Tibial nerve (tissue), 4 donors: Measurements from ENCODE around the gene ITPKB. TPM values are rescaled to one million over a fixed set of nuclear protein-coding genes. Genes with fewer than 3 reads are reported as not detected.
A peak's percentile ranks its signal among the peaks of the same experiment; 100 is the strongest.

Experiments used
- DNase-seq, 2 donors: peaks; one replicate each; pipeline ENCODE4 v3.0.0-alpha.2; 2019; ENCODE audit warnings: low spot score in 2 of 2
- H3K27ac ChIP-seq, 4 donors: fragments of 200-600 bp; sonication (generic) in 3 of 4; one replicate each; pipeline ENCODE4 v1.5.1; 2017 to 2019; ENCODE audit warnings: mild to moderate bottlenecking in 1 of 4
- H3K27me3 ChIP-seq, 2 donors: fragments of 200-600 bp; sonication (generic) in 1 of 2; one replicate each; pipeline versions ENCODE4 v1.5.1 to v1.6.0; 2017 to 2019
- H3K36me3 ChIP-seq, 3 donors: fragments of 200-600 bp; sonication (generic); one replicate each; pipeline ENCODE4 v1.5.1; 2018 to 2019
- H3K4me1 ChIP-seq, 4 donors: fragments of 200-600 bp; sonication (generic) in 3 of 4; one replicate each; pipeline ENCODE4 v1.5.1; 2017 to 2019
- H3K4me3 ChIP-seq, 4 donors: fragments of 200-600 bp; sonication (generic) in 3 of 4; one replicate each; pipeline ENCODE4 v1.5.1; 2017 to 2019; ENCODE audit warnings: mild to moderate bottlenecking in 1 of 4, moderate library complexity in 1 of 4
- H3K9me3 ChIP-seq, 4 donors: fragments of 200-600 bp; sonication (generic) in 3 of 4; one replicate each; pipeline ENCODE4 v1.5.1; 2017 to 2019
- CTCF ChIP-seq, 5 experiments: fragments of 200-600 bp in 3 of 5; fragments of 450-650 bp in 2 of 5; sonication (generic) in 3 of 5; IDR thresholded peaks; one replicate each; pipeline ENCODE4 v1.5.1; 2016 to 2019; ENCODE audit warnings: antibody characterized with exemption in 5 of 5, mild to moderate bottlenecking in 3 of 5, moderate library complexity in 2 of 5
- EP300 ChIP-seq, 2 donors: sonication (generic); formaldehyde crosslinking; IDR thresholded peaks; one replicate each; pipeline ENCODE4 v1.6.1; 2017; ENCODE audit warnings: antibody characterized with exemption in 2 of 2, mild to moderate bottlenecking in 1 of 2
- POLR2A ChIP-seq, 2 donors: fragments of 450-650 bp; IDR thresholded peaks; one replicate each; pipeline ENCODE4 v1.6.1; 2017; ENCODE audit warnings: antibody characterized with exemption in 2 of 2, mild to moderate bottlenecking in 2 of 2, moderate library complexity in 2 of 2
- WGBS, 2 donors: methylation state at CpG; one replicate each; pipeline ENCODE4 v1.1.5; 2018; 5-methylcytosine and 5-hydroxymethylcytosine counted together
- total RNA-seq, 4 donors: library from RNA; depleted of rRNA; stranded (reverse); fragments of >200 nt; gene quantifications; one replicate each; pipeline ENCODE4 v1.1.0, GENCODE V29; 2016

ITPKB gene
- total RNA-seq, 4 donors from 2014 or later, result 49.2 to 82.0 (median 52.7) TPM

GRCh38 chr1:226677027-226678020, 61.8 kb downstream of the ITPKB start:
- Histone ChIP-seq H3K27ac (peak overlapping the region; percentile 84 to 98 (median 91)), H3K9me3 (no peaks in the 10 kb centered on the region), H3K27me3 (no peaks in the 10 kb centered on the region), H3K4me3 (no peak overlapping the region), H3K36me3 (no peaks in the 10 kb centered on the region), H3K4me1 (peaks cover 6 to 100% (median 71%) of the 10 kb centered on the region in 4 donors)
- 46 to 48% methylated on average over 13 of the region's 13 CpGs for WGBS, 2 donors
- TF ChIP-seq EP300 (IDR thresholded peaks at IDR 0.05), result peak; percentile 29 to 88
- peak; percentile 16 to 36 for TF ChIP-seq POLR2A (IDR thresholded peaks at IDR 0.05)
- TF ChIP-seq CTCF (IDR thresholded peaks at IDR 0.05), result no peak
- DNase-seq, result peak; percentile 89 to 93

- TF ChIP-seq POLR2A (IDR thresholded peaks at IDR 0.05), result no peak
- TF ChIP-seq CTCF (IDR thresholded peaks at IDR 0.05), result no peak
- TF ChIP-seq EP300 (IDR thresholded peaks at IDR 0.05), result no peak
- no peaks in the 10 kb centered on the region for H3K27me3 ChIP-seq
- peak overlapping the region; percentile 84 to 98 (median 91) for H3K27ac ChIP-seq
- DNase-seq, result peak in 1 of 2 donors; percentile 42
- no peaks in the 10 kb centered on the region for H3K36me3 ChIP-seq
- peaks cover 6 to 100% (median 69%) of the 10 kb centered on the region in 4 donors for H3K4me1 ChIP-seq
- WGBS, 2 donors, result 41 to 45% methylated on average over 5 of the region's 5 CpGs
- no peak overlapping the region for H3K4me3 ChIP-seq
- no peaks in the 10 kb centered on the region for H3K9me3 ChIP-seq
These were observed 62.7 kb downstream of the ITPKB start for GRCh38 chr1:226676381-226676780.

GRCh38 chr1:226675715-226676357, 63.2 kb downstream of the ITPKB start:
- H3K4me1 ChIP-seq, result peaks cover 6 to 99% (median 64%) of the 10 kb centered on the region in 4 donors
- no peaks in the 10 kb centered on the region for H3K27me3 ChIP-seq
- peak overlapping the region; percentile 84 to 98 (median 91) for H3K27ac ChIP-seq
- TF ChIP-seq CTCF (IDR thresholded peaks at IDR 0.05), result no peak
- TF ChIP-seq EP300 (IDR thresholded peaks at IDR 0.05), result no peak
- no peak for TF ChIP-seq POLR2A (IDR thresholded peaks at IDR 0.05)
- H3K9me3 ChIP-seq, result no peaks in the 10 kb centered on the region
- 78 to 81% methylated on average over 7 of the region's 7 CpGs for WGBS, 2 donors
- no peak overlapping the region for H3K4me3 ChIP-seq
- DNase-seq, result no peak
- no peaks in the 10 kb centered on the region for H3K36me3 ChIP-seq

GRCh38 chr1:226674892-226675714, 64.0 kb downstream of the ITPKB start:
- 36 to 45% methylated on average over 17 of the region's 17 CpGs for WGBS, 2 donors
- Histone ChIP-seq H3K4me1 (peaks cover 6 to 99% (median 57%) of the 10 kb centered on the region in 4 donors), H3K27me3 (no peaks in the 10 kb centered on the region), H3K9me3 (no peaks in the 10 kb centered on the region), H3K27ac (peak overlapping the region; percentile 84 to 98 (median 91)), H3K4me3 (no peak overlapping the region), H3K36me3 (no peaks in the 10 kb centered on the region)
- DNase-seq, result peak in 1 of 2 donors; percentile 75
- peak in 1 of 2 donors; percentile 77 for TF ChIP-seq EP300 (IDR thresholded peaks at IDR 0.05)
- TF ChIP-seq POLR2A (IDR thresholded peaks at IDR 0.05), result no peak
- TF ChIP-seq CTCF (IDR thresholded peaks at IDR 0.05), result peak in 1 of 5 experiments; percentile 11
